DMS114 treated with DMSO at 0.1 percent for 48 hours (cell line): ENCODE results near the gene HOXC9.
A peak's percentile ranks its signal among the peaks of the same experiment; 100 is the strongest.

ENCODE experiments used
- DNase-seq: peaks from one replicate; lab custom pipeline; 2025; ENCODE audit not compliant: unreplicated experiment; lab: John Stamatoyannopoulos, UW

HOXC9 gene

GRCh38 chr12:53986686-53987483 lies 13.1 kb upstream of the HOXC9 start:
- no peak for DNase-seq

- DNase-seq, result no peak
Measured at GRCh38 chr12:53987787-53988230, 12.2 kb upstream of the HOXC9 start.

GRCh38 chr12:53988541-53989226 lies 11.3 kb upstream of the HOXC9 start:
- no peak for DNase-seq

- peak; percentile 35 for DNase-seq
Measured at GRCh38 chr12:53989227-53990113, 10.5 kb upstream of the HOXC9 start.

- no peak for DNase-seq
Measured at GRCh38 chr12:53990311-53991076, 9.5 kb upstream of the HOXC9 start.

- DNase-seq, result no peak
Measured at GRCh38 chr12:53991077-53991460, 8.9 kb upstream of the HOXC9 start.

GRCh38 chr12:53992377-53992889 lies 7.5 kb upstream of the HOXC9 start:
- no peak for DNase-seq

GRCh38 chr12:53993162-53994008 lies 6.6 kb upstream of the HOXC9 start:
- DNase-seq, result no peak

- no peak for DNase-seq
Measured at GRCh38 chr12:53994009-53994263, 6.0 kb upstream of the HOXC9 start.

- DNase-seq, result no peak
Measured at GRCh38 chr12:53994264-53995001, 5.5 kb upstream of the HOXC9 start.

GRCh38 chr12:53995002-53995377 lies 5.0 kb upstream of the HOXC9 start:
- DNase-seq, result no peak

GRCh38 chr12:53995378-53996239 lies 4.4 kb upstream of the HOXC9 start:
- DNase-seq, result peak; percentile 58

- DNase-seq, result peak; percentile 58
Measured at GRCh38 chr12:53996240-53997203, 3.4 kb upstream of the HOXC9 start.

GRCh38 chr12:53997204-53998109 lies 2.5 kb upstream of the HOXC9 start:
- peak; percentile 43 for DNase-seq

GRCh38 chr12:53998110-53998899 lies 1.7 kb upstream of the HOXC9 start:
- peak; percentile 36 for DNase-seq
